Endothelial cell of umbilical vein (primary cell): Measurements from ENCODE around the gene TSPAN15. TPM values are rescaled to one million over a fixed set of nuclear protein-coding genes. Genes with fewer than 3 reads are reported as not detected.

ENCODE experiments used
- BruUV-seq: library from RNA; stranded (reverse); fragments of 400-500 nt; replicated peaks from 2 replicates; lab custom pipeline; 2021; lab: Mats Ljungman, UMichigan
- CTCF ChIA-PET: fragments of 300-600, 350-600 bp; sonication (Branson Sonifier 250); formaldehyde crosslinking; loops from one replicate; lab custom pipeline; 2021; ENCODE audit warnings: antibody characterized with exemption, inconsistent platforms; lab: Charles Lee
- POLR2A ChIA-PET: fragments of 300-600, 350-600 bp; sonication (Branson Sonifier 250); formaldehyde crosslinking; loops from one replicate; lab custom pipeline; 2021; ENCODE audit warnings: antibody characterized with exemption, inconsistent platforms; lab: Charles Lee
- DNase-seq: peaks from one replicate; pipeline ENCODE4 v3.0.0-alpha.2; 2011; ENCODE audit warnings: low read depth, low spot score
- FAIRE-seq: peaks from 2 replicates; lab custom pipeline; 2011; peaks lifted over from hg19 to GRCh38; lab: Jason Lieb, UNC
- H2AFZ ChIP-seq: 2 replicates; pipeline ENCODE4 v1.6.0; 2012; ENCODE audit warnings: low read depth, low read length, control low read depth, inconsistent platforms
- H3K27ac ChIP-seq: 2 replicates; pipeline ENCODE4 v1.5.1; 2011; ENCODE audit warnings: low read depth, mild to moderate bottlenecking, control low read depth, low read length, moderate library complexity; ENCODE audit not compliant: insufficient read depth
- H3K27me3 ChIP-seq, 2 experiments: 2 replicates each; pipeline versions ENCODE4 v1.6.0 to v1.6.1; 2011; ENCODE audit warnings: low read length in 2 of 2, mixed read lengths in 1 of 2; ENCODE audit not compliant: control insufficient read depth in 2 of 2, insufficient read depth in 2 of 2
- H3K36me3 ChIP-seq, 2 experiments: 2 replicates in 1 of 2; 3 replicates in 1 of 2; pipeline ENCODE4 v1.5.1; 2011; ENCODE audit warnings: low read length in 2 of 2, mild to moderate bottlenecking in 1 of 2, moderate library complexity in 1 of 2; ENCODE audit not compliant: control insufficient read depth in 2 of 2, insufficient read depth in 2 of 2; ENCODE audit errors: extremely low read depth in 1 of 2
- H3K4me1 ChIP-seq: 3 replicates; pipeline ENCODE4 v1.5.1; 2011; ENCODE audit warnings: mild to moderate bottlenecking, low read length; ENCODE audit not compliant: control insufficient read depth, insufficient read depth; ENCODE audit errors: extremely low read depth
- H3K4me2 ChIP-seq: 2 replicates; pipeline ENCODE4 v1.6.1; 2011; ENCODE audit warnings: low read length, control low read depth, mixed read lengths; ENCODE audit not compliant: insufficient read depth
- H3K4me3 ChIP-seq, 3 experiments: fragments of 200-600 bp in 1 of 3; sonication (generic), shearing (Covaris generic) in 1 of 3; replicated peaks in 1 of 3; 2 replicates each; pipeline ENCODE4 v1.5.1; 2011 to 2016; ENCODE audit warnings: control low read depth in 3 of 3, low read length in 3 of 3, mild to moderate bottlenecking in 2 of 3, inconsistent platforms in 1 of 3, low read depth in 1 of 3, moderate library complexity in 1 of 3; ENCODE audit not compliant: insufficient read depth in 1 of 3
- H3K79me2 ChIP-seq: 2 replicates; pipeline ENCODE4 v1.6.0; 2012; ENCODE audit warnings: low read length, inconsistent platforms; ENCODE audit not compliant: control insufficient read depth, insufficient read depth
- H3K9ac ChIP-seq: replicated peaks from 2 replicates; pipeline ENCODE3; 2011; ENCODE audit warnings: low read length, control low read depth; ENCODE audit not compliant: insufficient read depth; ENCODE audit errors: extremely low read depth
- H3K9me1 ChIP-seq: replicated peaks from 3 replicates; pipeline ENCODE4 v1.6.0; 2011; ENCODE audit warnings: mild to moderate bottlenecking, low read length; ENCODE audit not compliant: control insufficient read depth, insufficient read depth; ENCODE audit errors: extremely low read depth
- H3K9me3 ChIP-seq: replicated peaks from 2 replicates; pipeline ENCODE4 v1.5.1; 2012; ENCODE audit warnings: low read length, inconsistent platforms; ENCODE audit not compliant: control insufficient read depth, insufficient read depth
- H4K20me1 ChIP-seq: replicated peaks from 2 replicates; pipeline ENCODE3; 2011; ENCODE audit warnings: mild to moderate bottlenecking, low read length; ENCODE audit not compliant: control insufficient read depth, insufficient read depth; ENCODE audit errors: extremely low read depth
- EZH2 ChIP-seq: IDR thresholded peaks from 2 replicates; pipeline ENCODE4 v1.6.1; 2012; ENCODE audit warnings: borderline replicate concordance, low read depth, mild to moderate bottlenecking, moderate library complexity, low read length, inconsistent platforms; ENCODE audit not compliant: severe bottlenecking
- FOS ChIP-seq: IDR thresholded peaks from 2 replicates; pipeline ENCODE4 v1.6.1; 2011; ENCODE audit warnings: mild to moderate bottlenecking, low read length, moderate library complexity, borderline replicate concordance; ENCODE audit not compliant: insufficient read depth
- GATA2 ChIP-seq: IDR thresholded peaks from 2 replicates; pipeline ENCODE4 v1.7.0; 2011; ENCODE audit warnings: low read depth, mild to moderate bottlenecking, moderate library complexity, mixed read lengths, low read length; ENCODE audit not compliant: insufficient read length, insufficient read depth
- JUN ChIP-seq: IDR thresholded peaks from 2 replicates; pipeline ENCODE4 v1.6.1; 2011; ENCODE audit warnings: borderline replicate concordance, low read depth; ENCODE audit not compliant: insufficient read length, insufficient read depth
- MYC ChIP-seq: IDR thresholded peaks from one replicate; pipeline ENCODE4 v1.6.1; 2011; ENCODE audit warnings: mild to moderate bottlenecking, low read depth, low read length
- POLR2A ChIP-seq: IDR thresholded peaks from 2 replicates; pipeline ENCODE4 v1.6.1; 2012; ENCODE audit warnings: low read depth, mild to moderate bottlenecking, control low read depth, low read length
- POLR2AphosphoS5 ChIP-seq: IDR thresholded peaks from 2 replicates; pipeline ENCODE4 v1.6.1; 2012; ENCODE audit warnings: low read depth, mild to moderate bottlenecking, control low read depth, low read length, moderate library complexity; ENCODE audit not compliant: insufficient read depth
- dilution Hi-C: fragments of 300-500 bp; cut with MboI; formaldehyde crosslinking; loops from one replicate; pipeline ENCODE4 v1.15.0; 2019; ENCODE audit warnings: low sequenced_read_pairs; ENCODE audit not compliant: extremely low pct_ligation_motif_present
- intact Hi-C: fragments of 100-400 bp; cut with micrococcal nuclease; formaldehyde crosslinking; loops from one replicate; pipeline ENCODE4 v1.10.0; 2022
- polyA plus RNA-seq, 4 experiments: library from polyadenylated mRNA; depleted of rRNA in 3 of 4; stranded (reverse) in 3 of 4; unstranded in 1 of 4; fragments of >200 nt; gene quantifications; 2 replicates each; pipeline versions ENCODE4 v1.2.1 to v1.2.3, GENCODE V29; 2011 to 2012; ENCODE audit warnings: missing spikeins in 1 of 4
- total RNA-seq: library from RNA; stranded (reverse); gene quantifications from 2 replicates; pipeline ENCODE4 v1.2.3, GENCODE V29; 2021
- TF ChIP-seq, protein P1 (sequence below), 2 donors: IDR thresholded peaks; 1 replicate in 1 of 2; 2 replicates in 1 of 2; pipeline ENCODE4 v1.5.1; 2011; ENCODE audit warnings: low read length in 2 of 2, mild to moderate bottlenecking in 2 of 2, moderate library complexity in 2 of 2, control low read depth in 1 of 2, inconsistent platforms in 1 of 2, low read depth in 1 of 2; ENCODE audit not compliant: insufficient read depth in 1 of 2; ENCODE audit errors: extremely low read depth in 1 of 2
- TF ChIP-seq, protein P2 (sequence below): IDR thresholded peaks from 2 replicates; pipeline ENCODE4 v1.6.1; 2011; ENCODE audit not compliant: insufficient read depth, insufficient read length

Gene TSPAN15
- total and polyA plus RNA-seq, 2 donors (not counting 3 experiments of a cell fraction or from before 2014, with no cell fraction given): 78.4 to 189 TPM

DNA sequence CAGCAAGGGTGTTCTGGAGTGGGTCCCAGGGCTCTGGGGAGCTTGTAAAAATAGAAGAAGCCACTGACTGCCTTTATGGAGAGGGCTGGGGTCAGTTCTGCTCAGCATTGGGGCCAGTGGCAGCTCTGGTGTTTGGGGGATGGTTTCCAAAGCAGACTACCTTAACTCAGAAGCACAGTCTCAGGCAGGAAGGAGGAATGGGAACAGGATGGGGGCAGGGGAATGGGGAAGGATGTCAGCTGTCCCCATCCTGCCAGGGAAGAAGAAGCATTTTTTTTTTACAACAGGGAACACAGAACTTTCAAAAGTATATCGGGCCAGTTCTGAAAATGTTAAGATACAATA lies 28.8 kb downstream of the TSPAN15 start:
- Histone ChIP-seq H3K36me3 (peaks cover 4% of the 10 kb centered on the region in 2 experiments), H3K79me2 (no peaks in the 10 kb centered on the region), H3K9me3 (no peaks in the 10 kb centered on the region), H3K4me1 (peaks cover 51% of the 10 kb centered on the region), H3K4me3 (no peak overlapping the region), H4K20me1 (no peaks in the 10 kb centered on the region), H2AFZ (no peak overlapping the region), H3K27ac (peak overlapping the region; percentile 47), H3K9me1 (no peaks in the 10 kb centered on the region), H3K27me3 (no peaks in the 10 kb centered on the region), H3K9ac (peak overlapping the region; percentile 3), H3K4me2 (peak overlapping the region; percentile 13)
- CTCF ChIA-PET: interaction anchor here (0.8 to 2.9 kb wide), 5 partner anchors 13 to 33 kb away, joined by 4 to 11 read pairs (median 8); no protein-coding TSS in a partner anchor
- TF ChIP-seq GATA2 (no peak), EZH2 (no peak), POLR2AphosphoS5 (no peak), MYC (no peak), POLR2A (no peak), JUN (no peak), FOS (no peak)
- TF ChIP-seq, protein P1, sequence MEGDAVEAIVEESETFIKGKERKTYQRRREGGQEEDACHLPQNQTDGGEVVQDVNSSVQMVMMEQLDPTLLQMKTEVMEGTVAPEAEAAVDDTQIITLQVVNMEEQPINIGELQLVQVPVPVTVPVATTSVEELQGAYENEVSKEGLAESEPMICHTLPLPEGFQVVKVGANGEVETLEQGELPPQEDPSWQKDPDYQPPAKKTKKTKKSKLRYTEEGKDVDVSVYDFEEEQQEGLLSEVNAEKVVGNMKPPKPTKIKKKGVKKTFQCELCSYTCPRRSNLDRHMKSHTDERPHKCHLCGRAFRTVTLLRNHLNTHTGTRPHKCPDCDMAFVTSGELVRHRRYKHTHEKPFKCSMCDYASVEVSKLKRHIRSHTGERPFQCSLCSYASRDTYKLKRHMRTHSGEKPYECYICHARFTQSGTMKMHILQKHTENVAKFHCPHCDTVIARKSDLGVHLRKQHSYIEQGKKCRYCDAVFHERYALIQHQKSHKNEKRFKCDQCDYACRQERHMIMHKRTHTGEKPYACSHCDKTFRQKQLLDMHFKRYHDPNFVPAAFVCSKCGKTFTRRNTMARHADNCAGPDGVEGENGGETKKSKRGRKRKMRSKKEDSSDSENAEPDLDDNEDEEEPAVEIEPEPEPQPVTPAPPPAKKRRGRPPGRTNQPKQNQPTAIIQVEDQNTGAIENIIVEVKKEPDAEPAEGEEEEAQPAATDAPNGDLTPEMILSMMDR (IDR thresholded peaks at IDR 0.05; ENCODE audit: extremely low read depth in 1 of 2, insufficient read depth in 1 of 2, low read depth in 1 of 2, low read length in 2 of 2): no peak
- TF ChIP-seq, protein P2, sequence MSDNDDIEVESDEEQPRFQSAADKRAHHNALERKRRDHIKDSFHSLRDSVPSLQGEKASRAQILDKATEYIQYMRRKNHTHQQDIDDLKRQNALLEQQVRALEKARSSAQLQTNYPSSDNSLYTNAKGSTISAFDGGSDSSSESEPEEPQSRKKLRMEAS: no peak
- intact Hi-C loops (loop anchor here (1.0 to 2.0 kb wide), 2 partner anchors 19 to 29 kb away; partner anchors contain the start of gene TSPAN15), dilution Hi-C loops (no loop called here)
- no TSS peak for BruUV-seq
- POLR2A ChIA-PET: no interaction called here
- FAIRE-seq (no peak), DNase-seq (peak; percentile 16)
